Measurements from ENCODE around the gene TSSK3.

DNA sequence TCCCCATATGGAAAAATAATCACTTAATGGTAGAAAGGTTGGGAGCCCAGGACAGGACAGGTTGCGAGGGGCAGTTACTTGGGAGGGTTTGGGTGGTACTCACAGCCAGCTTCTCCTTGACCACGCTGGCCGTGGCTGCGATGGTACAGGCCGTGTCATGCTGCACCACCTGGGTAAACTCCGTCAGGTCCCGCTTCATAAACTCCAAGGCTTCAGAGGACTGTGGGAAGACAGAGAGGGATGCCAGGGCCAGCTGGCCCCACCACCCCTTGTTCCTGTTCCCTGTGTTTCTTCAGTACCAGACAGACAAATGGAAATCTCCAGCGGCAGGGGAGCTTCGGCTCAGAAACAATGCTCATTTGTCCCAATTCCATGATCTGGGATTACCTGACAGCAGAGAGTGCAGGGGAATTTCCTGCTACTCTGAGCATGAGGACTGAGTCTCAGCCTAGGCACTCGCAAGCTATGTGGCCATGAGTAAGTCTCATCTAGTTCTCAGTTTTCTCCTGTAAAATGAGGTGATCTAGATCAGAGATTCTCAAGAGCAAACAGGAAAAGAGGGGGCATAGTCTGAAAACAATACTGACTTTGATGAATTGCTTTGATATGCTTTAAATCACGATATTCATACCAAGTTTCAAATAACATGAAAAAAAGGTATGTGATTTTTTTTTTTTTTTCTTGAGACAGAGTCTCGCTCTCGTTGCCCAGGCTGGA lies 24.5 kb downstream of the TSSK3 start:
- TF ChIP-seq, protein P1, sequence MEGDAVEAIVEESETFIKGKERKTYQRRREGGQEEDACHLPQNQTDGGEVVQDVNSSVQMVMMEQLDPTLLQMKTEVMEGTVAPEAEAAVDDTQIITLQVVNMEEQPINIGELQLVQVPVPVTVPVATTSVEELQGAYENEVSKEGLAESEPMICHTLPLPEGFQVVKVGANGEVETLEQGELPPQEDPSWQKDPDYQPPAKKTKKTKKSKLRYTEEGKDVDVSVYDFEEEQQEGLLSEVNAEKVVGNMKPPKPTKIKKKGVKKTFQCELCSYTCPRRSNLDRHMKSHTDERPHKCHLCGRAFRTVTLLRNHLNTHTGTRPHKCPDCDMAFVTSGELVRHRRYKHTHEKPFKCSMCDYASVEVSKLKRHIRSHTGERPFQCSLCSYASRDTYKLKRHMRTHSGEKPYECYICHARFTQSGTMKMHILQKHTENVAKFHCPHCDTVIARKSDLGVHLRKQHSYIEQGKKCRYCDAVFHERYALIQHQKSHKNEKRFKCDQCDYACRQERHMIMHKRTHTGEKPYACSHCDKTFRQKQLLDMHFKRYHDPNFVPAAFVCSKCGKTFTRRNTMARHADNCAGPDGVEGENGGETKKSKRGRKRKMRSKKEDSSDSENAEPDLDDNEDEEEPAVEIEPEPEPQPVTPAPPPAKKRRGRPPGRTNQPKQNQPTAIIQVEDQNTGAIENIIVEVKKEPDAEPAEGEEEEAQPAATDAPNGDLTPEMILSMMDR (IDR thresholded peaks at IDR 0.05; ENCODE audit: extremely low read depth in 1 of 2, insufficient read depth in 1 of 2, low read depth in 1 of 2, low read length in 2 of 2), result no peak
- TF ChIP-seq EZH2 (IDR thresholded peaks at IDR 0.05; ENCODE audit: borderline replicate concordance, low read depth, low read length, severe bottlenecking), result no peak
- TF ChIP-seq POLR2A (IDR thresholded peaks at IDR 0.05; ENCODE audit: low read depth, low read length), result no peak
- TF ChIP-seq POLR2AphosphoS5 (IDR thresholded peaks at IDR 0.05; ENCODE audit: insufficient read depth, low read depth, low read length), result no peak
- TF ChIP-seq, protein P2, sequence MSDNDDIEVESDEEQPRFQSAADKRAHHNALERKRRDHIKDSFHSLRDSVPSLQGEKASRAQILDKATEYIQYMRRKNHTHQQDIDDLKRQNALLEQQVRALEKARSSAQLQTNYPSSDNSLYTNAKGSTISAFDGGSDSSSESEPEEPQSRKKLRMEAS (IDR thresholded peaks at IDR 0.05; ENCODE audit: insufficient read depth, insufficient read length), result no peak
- no peak for TF ChIP-seq JUN (IDR thresholded peaks at IDR 0.05; ENCODE audit: borderline replicate concordance, insufficient read depth, insufficient read length, low read depth)
